GM12801 (cell line): ENCODE results near the gene PROCA1.

Experiments
- TF ChIP-seq, protein P1 (sequence below): IDR thresholded peaks from one replicate; pipeline ENCODE4 v1.5.1; 2011; ENCODE audit warnings: control low read depth; ENCODE audit not compliant: insufficient read length; ENCODE audit errors: extremely low read depth

PROCA1 gene

DNA sequence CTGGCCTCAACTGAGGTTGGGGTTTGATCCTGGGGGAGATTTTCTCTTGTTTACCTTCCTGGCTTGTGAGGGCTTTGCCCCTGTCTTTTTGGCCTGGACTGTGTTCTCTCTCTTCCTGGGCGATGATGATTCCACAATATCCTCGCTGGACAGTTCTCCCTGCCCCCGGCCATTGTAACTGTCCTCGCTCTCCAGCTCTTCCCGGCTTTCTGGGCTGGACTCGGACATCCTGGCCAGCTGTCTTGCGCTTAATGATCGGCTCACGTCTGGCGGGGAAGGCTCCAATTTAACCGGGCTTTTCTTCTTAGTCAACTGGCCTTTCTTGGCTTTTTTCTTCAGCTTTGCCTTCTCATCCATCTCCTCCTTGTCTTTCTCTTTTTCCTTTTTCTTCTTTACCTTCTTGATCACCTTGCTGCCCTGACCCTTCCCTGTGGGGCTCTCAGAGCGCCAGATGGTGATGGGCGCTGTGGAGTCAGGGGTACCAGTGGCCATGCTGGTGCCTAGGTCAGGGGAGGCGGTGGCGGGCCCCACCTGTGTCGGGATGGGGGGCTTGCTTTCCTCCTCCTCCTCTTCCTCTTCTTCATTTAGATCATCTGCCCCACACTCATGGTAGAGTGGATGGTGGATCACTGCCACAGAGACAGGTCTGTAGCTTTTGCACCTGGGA lies 8.0 kb downstream of the PROCA1 start:
- TF ChIP-seq, protein P1, sequence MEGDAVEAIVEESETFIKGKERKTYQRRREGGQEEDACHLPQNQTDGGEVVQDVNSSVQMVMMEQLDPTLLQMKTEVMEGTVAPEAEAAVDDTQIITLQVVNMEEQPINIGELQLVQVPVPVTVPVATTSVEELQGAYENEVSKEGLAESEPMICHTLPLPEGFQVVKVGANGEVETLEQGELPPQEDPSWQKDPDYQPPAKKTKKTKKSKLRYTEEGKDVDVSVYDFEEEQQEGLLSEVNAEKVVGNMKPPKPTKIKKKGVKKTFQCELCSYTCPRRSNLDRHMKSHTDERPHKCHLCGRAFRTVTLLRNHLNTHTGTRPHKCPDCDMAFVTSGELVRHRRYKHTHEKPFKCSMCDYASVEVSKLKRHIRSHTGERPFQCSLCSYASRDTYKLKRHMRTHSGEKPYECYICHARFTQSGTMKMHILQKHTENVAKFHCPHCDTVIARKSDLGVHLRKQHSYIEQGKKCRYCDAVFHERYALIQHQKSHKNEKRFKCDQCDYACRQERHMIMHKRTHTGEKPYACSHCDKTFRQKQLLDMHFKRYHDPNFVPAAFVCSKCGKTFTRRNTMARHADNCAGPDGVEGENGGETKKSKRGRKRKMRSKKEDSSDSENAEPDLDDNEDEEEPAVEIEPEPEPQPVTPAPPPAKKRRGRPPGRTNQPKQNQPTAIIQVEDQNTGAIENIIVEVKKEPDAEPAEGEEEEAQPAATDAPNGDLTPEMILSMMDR: no peak

DNA sequence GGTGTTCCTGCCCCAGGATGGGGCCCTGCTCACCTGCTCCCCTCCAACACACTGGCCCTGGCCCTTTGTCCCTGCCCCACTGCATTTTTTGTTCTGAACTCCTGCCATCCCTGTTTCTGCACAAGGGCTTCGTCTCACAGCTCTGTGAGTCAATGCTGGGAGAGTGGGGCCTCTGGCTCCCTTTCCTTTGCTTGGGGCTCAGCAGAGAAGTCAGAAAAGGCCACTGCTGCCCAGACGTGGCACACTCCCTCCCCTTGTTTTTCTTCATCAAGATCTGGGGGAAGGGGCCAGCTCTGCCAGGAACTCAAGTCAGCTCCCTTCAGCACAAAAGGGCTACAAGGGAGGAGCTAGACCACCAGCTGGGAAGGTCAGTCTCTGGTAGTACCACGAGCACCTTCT lies 8.9 kb downstream of the PROCA1 start:
- TF ChIP-seq, protein P1: no peak

DNA sequence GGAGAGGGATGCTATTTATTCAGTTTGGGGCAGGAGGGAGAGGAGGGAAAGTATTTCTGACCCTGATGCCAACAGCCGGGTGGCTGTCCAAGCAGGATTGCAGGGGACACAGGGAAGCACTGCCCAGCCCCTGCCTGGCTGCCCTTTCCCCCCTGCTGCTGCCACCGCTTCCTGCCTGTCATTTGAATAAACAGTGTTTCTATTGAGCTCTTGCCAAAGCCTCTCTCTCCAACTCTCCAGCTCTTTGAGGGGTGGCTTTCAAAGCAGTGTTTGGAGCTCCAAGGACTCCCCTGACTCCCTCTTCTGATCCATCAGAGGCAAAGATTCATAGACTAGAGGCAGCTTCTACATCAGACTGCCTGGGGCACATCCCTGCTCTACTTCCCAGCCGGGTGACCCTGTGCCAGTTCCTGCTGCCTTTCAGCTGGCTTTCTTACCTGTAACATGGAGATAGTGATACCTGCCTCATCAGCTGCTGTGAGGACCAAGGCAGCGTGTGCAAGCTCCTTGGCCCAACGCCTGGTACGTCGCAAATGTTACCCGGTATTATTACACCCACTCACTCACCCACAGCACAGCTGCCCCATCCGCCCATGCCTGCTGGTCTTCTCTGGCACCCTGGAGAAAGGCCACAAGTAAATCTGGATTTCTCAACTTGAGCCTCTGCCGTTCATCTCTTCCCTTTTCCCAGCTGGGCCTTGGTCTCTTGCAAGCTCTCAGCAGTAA lies 9.5 kb downstream of the PROCA1 start:
- TF ChIP-seq, protein P1: no peak

DNA sequence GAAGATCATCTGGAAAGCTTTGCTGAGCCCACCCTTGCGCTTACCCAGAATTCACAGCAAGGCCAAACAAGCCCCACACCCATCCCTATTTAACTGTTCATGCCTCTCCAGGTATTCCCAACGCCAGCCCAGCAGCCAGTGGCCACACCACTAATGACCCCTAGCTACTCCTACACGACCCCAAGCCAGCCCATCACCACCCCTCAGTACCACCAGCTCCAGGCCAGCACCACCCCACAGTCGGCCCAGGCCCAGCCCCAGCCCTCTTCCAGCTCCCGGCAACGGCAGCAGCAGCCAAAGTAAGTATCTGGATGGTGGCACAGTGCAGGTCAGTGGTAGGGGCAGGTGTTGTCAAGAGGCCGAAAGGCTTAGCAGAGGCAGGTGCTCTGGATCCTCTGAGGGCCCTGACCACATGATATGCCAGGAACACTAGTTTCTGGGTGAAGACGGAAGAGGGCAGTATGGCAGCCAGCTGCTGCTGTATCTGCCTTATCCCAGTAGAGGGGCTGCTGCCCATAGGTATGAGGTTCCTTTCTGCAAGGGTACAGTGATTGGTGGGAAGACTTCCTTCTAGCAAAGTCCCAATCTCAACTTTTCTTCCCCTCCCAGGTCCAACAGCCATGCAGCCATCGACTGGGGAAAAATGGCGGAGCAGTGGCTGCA lies 10.7 kb downstream of the PROCA1 start:
- TF ChIP-seq, protein P1: no peak

DNA sequence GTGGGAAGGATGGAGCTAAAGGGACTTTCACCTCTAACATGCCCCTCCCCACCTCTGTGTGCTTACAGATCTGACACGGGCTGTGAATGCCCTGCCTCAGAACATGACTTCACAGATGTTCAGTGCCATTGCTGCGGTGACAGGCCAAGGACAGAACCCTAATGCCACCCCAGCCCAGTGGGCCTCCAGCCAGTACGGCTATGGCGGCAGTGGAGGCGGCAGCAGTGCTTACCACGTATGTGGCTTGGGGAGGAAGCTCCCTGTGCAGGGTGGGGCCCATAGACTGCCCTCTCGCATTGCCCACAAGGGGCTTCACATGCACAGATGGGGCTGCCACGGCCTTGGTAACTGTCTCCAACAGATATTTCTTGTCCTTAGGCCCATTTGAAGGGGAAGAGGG lies 11.4 kb downstream of the PROCA1 start:
- TF ChIP-seq, protein P1: no peak

DNA sequence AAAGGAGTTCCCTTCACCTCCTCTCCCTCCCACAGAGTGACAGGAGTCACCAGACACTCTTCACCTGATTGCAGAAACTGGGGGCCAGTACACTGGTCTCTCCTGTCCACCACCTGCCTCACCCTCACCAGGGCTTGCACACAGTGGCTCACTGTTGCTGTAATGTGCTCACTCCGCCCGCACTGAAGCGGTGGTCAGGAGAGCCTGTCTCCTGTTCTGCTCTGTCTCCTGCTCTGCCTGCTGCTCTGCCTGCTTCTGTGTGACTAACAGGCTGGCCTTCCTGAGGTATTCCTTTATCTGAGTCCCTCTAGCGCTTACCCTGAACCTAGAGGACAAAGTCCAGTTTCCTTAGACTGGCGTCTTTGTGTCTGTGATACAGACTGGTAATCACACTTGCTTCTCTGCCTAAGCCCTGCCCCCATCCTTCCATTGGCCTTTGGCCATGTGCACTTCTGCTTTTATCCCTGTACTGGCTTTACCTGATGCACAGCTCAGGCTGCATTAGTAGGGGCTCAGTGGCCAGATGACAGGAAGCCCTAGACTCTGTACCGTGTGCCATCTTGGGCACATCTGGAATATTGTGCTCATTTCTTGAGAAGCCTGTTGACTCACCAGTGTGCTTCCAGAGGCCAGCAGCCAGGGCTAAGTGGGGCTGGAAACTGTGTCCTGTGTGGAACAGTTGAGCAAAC lies 13.3 kb downstream of the PROCA1 start:
- TF ChIP-seq, protein P1: no peak

DNA sequence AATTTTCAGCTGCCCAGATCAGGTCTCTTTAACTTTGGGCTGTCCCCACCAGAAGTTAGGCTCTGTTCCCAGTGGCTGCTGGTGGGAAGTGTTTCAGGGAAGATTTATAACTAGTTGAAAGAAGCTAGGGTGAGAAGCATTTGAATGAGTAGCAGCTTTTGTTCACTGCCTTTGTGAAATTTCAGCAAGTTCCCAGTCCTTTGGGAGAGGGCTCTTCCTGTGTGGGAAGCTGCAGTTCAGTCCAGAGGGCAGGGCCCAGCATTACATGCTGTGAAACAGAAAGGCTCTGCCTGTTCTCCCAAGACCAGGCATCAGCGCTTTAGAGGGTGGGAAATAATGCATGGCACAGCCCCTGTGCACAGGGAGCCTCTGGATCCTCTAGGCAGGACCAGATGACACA lies 17.8 kb downstream of the PROCA1 start:
- TF ChIP-seq, protein P1: no peak
